ENCODE measurements around the gene SNRNP70. TPM values are rescaled to one million over a fixed set of nuclear protein-coding genes. Genes with fewer than 3 reads are reported as not detected.

SNRNP70 gene
- total and polyA plus RNA-seq, 2 of the 13 experiments (the other 11 are each of a cell fraction or from before 2014, with no cell fraction given), result 150 to 210 TPM

DNA sequence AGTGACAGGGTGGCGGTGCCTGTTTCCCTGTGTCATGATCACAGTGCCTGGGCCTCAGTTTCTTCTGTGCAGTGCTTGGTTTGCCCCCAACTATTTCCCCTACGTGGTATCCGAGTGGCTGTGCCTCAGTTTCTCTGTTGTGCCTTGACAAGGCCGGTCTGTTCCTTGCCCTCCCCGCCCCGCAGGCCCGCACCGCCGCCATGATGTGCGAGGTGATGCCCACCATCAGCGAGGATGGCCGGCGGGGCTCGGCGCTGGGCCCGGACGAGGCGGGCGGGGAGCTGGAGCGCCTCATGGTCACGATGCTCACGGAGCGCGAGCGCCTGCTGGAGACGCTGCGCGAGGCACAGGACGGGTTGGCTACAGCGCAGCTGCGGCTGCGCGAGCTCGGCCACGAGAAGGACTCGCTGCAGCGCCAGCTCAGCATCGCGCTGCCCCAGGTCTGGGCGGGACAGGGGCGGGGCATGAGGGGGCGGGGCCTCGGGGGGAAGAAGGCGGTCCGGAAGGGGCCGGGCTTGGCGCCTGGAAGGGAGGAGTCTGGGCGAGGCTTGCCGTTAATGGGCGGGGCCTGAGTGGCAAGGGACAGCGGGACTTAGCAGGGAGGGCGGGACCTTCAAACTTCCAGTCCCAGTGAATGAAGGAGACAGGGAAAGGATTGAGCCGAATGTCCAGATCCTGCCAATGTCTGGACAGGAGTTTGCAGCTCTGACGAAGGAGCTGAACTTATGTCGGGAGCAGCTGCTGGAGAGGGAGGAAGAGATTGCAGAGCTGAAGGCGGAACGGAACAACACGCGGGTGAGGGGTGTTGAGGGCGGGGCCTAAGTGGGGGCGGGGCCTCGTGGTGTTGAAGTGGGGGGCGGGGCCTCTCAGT lies 42.7 kb downstream of the SNRNP70 start (continued):
- TF ChIP-seq MNT (IDR thresholded peaks at IDR 0.05) (no peak; the same call in 1 of the 2 replicates), ZSCAN30 (CRISPR knock-in tag; IDR thresholded peaks at IDR 0.05) (0 out of 2 replicates have a peak, but pooled peaks have one; percentile 49), ZNF577 (CRISPR knock-in tag; IDR thresholded peaks at IDR 0.05; ENCODE audit: borderline replicate concordance, low read depth) (peak; percentile 93; the same call in 1 of the 2 replicates), ZBTB42 (CRISPR knock-in tag; IDR thresholded peaks at IDR 0.05) (peak; percentile 95), ZNF260 (CRISPR knock-in tag; IDR thresholded peaks at IDR 0.05; ENCODE audit: borderline replicate concordance, low read depth) (no peak), PAF1 (CRISPR knock-in tag; IDR thresholded peaks at IDR 0.05) (no peak), ZNF546 (CRISPR knock-in tag; conservative IDR thresholded peaks at IDR 0.05) (peak; percentile 99), CHD2 (IDR thresholded peaks at IDR 0.05; ENCODE audit: low read depth, low read length) (peak; percentile 34; the same call in 1 of the 2 replicates), SP1 (IDR thresholded peaks at IDR 0.05) (no peak), SP1 (CRISPR knock-in tag; IDR thresholded peaks at IDR 0.05) (no peak; the same call in 1 of the 2 replicates), ZFX (CRISPR knock-in tag; IDR thresholded peaks at IDR 0.05; ENCODE audit: low read depth) (peak; percentile 94), ZNF33A (CRISPR knock-in tag; IDR thresholded peaks at IDR 0.05; ENCODE audit: borderline replicate concordance) (0 out of 2 replicates have a peak, but pooled peaks have one; percentile 81), TBL1XR1 (IDR thresholded peaks at IDR 0.05; ENCODE audit: borderline replicate concordance, low read length, partially characterized antibody) (no peak), ZNF800 (CRISPR knock-in tag; IDR thresholded peaks at IDR 0.05) (peak; percentile 98), ZNF580 (CRISPR knock-in tag; IDR thresholded peaks at IDR 0.05; ENCODE audit: borderline replicate concordance, low read depth) (peak; percentile 100)
- TF ChIP-seq, protein P1, sequence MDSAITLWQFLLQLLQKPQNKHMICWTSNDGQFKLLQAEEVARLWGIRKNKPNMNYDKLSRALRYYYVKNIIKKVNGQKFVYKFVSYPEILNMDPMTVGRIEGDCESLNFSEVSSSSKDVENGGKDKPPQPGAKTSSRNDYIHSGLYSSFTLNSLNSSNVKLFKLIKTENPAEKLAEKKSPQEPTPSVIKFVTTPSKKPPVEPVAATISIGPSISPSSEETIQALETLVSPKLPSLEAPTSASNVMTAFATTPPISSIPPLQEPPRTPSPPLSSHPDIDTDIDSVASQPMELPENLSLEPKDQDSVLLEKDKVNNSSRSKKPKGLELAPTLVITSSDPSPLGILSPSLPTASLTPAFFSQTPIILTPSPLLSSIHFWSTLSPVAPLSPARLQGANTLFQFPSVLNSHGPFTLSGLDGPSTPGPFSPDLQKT (CRISPR knock-in tag; IDR thresholded peaks at IDR 0.05; ENCODE audit: borderline replicate concordance), result no peak; the same call in 1 of the 2 replicates
- TF ChIP-seq, protein P2, sequence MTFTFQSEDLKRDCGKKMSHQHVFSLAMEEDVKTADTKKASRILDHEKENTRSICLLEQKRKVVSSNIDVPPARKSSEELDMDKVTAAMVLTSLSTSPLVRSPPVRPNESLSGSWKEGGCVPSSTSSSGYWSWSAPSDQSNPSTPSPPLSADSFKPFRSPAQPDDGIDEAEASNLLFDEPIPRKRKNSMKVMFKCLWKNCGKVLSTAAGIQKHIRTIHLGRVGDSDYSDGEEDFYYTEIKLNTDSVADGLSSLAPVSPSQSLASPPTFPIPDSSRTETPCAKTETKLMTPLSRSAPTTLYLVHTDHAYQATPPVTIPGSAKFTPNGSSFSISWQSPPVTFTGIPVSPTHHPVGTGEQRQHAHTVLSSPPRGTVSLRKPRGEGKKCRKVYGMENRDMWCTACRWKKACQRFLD (CRISPR knock-in tag; IDR thresholded peaks at IDR 0.05; ENCODE audit: borderline replicate concordance), result peak; percentile 98
- TF ChIP-seq, protein P3, sequence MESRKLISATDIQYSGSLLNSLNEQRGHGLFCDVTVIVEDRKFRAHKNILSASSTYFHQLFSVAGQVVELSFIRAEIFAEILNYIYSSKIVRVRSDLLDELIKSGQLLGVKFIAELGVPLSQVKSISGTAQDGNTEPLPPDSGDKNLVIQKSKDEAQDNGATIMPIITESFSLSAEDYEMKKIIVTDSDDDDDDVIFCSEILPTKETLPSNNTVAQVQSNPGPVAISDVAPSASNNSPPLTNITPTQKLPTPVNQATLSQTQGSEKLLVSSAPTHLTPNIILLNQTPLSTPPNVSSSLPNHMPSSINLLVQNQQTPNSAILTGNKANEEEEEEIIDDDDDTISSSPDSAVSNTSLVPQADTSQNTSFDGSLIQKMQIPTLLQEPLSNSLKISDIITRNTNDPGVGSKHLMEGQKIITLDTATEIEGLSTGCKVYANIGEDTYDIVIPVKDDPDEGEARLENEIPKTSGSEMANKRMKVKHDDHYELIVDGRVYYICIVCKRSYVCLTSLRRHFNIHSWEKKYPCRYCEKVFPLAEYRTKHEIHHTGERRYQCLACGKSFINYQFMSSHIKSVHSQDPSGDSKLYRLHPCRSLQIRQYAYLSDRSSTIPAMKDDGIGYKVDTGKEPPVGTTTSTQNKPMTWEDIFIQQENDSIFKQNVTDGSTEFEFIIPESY (CRISPR knock-in tag; IDR thresholded peaks at IDR 0.05), result peak; percentile 63
